Skeletal muscle tissue (tissue), 4 donors: ENCODE results near the gene MYLK2. TPM values are rescaled to one million over a fixed set of nuclear protein-coding genes. Genes with fewer than 3 reads are reported as not detected.
A peak's percentile ranks its signal among the peaks of the same experiment; 100 is the strongest.

Experiments
- H3K27ac ChIP-seq: one replicate; pipeline ENCODE4 v1.7.0; 2013; ENCODE audit warnings: mild to moderate bottlenecking, low read depth, low read length, inconsistent platforms
- H3K27me3 ChIP-seq, 3 donors: one replicate each; pipeline ENCODE4 v1.7.0; 2013; ENCODE audit warnings: low read length in 3 of 3; ENCODE audit not compliant: control insufficient read depth in 3 of 3, insufficient read depth in 3 of 3
- H3K36me3 ChIP-seq, 3 donors: one replicate each; pipeline ENCODE4 v1.7.0; 2013; ENCODE audit warnings: low read length in 3 of 3; ENCODE audit not compliant: control insufficient read depth in 3 of 3, insufficient read depth in 3 of 3
- H3K4me1 ChIP-seq, 3 donors: one replicate each; pipeline ENCODE4 v1.7.0; 2013; ENCODE audit warnings: low read length in 3 of 3, mild to moderate bottlenecking in 3 of 3; ENCODE audit not compliant: control insufficient read depth in 3 of 3, insufficient read depth in 3 of 3
- H3K4me3 ChIP-seq, 3 donors: one replicate each; pipeline ENCODE4 v1.7.0; 2013; ENCODE audit warnings: low read length in 3 of 3
- H3K9ac ChIP-seq, 3 donors: one replicate each; pipeline ENCODE4 v1.7.0; 2013; ENCODE audit warnings: low read length in 3 of 3, mild to moderate bottlenecking in 3 of 3, moderate library complexity in 2 of 3, low read depth in 1 of 3
- H3K9me3 ChIP-seq, 3 donors: one replicate each; pipeline ENCODE4 v1.7.0; 2013; ENCODE audit warnings: low read length in 3 of 3; ENCODE audit not compliant: control insufficient read depth in 3 of 3
- total RNA-seq: library from RNA; depleted of rRNA; stranded (reverse); fragments of >200 nt; gene quantifications from one replicate; pipeline ENCODE4 v1.2.3, GENCODE V29; 2014
- donor health status: Osteomylitis.

The MYLK2 gene
- total RNA-seq, 1 donor from 2014 or later = 21.9 TPM

GRCh38 chr20:31859998-31860380 is 40.8 kb downstream of the MYLK2 start:
- peaks cover 10 to 15% (median 14%) of the 10 kb centered on the region in 3 donors for H3K4me1 ChIP-seq
- H3K36me3 ChIP-seq = no peaks in the 10 kb centered on the region
- H3K9me3 ChIP-seq = no peaks in the 10 kb centered on the region
- H3K27ac ChIP-seq = no peak overlapping the region
- no peak overlapping the region for H3K4me3 ChIP-seq
- no peak overlapping the region for H3K9ac ChIP-seq
- H3K27me3 ChIP-seq = peaks cover 36 to 62% (median 54%) of the 10 kb centered on the region in 3 donors

DNA sequence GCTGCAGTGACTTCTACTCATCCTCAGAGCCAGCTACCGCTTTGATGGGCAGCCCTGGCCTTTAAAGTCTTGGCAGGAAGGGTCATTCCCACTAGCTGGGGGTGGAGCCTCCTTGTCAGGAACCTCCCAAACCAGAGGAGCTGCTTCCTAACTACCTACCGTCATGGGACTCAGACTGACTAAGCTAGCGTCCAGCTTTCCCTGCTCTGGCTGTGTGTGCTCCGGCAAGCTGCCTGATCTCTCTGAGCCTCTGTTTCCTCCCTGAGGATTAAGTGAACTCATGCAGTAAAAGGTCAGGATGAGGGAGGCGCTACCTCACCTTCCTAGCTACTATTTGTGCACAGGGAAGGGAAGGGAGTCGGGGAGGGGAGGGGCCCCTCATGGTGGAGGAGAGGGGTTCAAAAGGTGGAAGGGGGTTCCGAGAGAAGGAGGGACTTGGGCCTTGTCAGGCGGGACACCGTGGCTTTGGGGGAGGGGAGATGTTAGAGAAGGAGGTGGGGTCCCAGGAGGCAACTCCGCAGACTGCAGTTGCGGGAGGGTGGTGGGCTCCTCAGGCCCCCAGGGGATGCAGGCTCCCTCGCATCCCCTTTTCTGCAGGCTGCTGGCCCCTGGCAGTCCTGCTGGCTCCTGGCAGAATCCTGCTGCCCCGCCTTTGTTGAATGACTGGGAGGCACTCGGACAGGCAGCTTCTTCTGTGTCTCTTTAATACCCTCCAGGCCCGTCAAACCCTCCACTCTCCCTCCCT is 41.4 kb downstream of the MYLK2 start:
- Histone ChIP-seq H3K4me3 (peak overlapping the region; percentile 10 to 65 (median 51)), H3K4me1 (peaks cover 10 to 15% (median 14%) of the 10 kb centered on the region in 3 donors), H3K27ac (no peak overlapping the region), H3K9me3 (no peaks in the 10 kb centered on the region), H3K36me3 (no peaks in the 10 kb centered on the region), H3K27me3 (peaks cover 36 to 56% (median 51%) of the 10 kb centered on the region in 3 donors), H3K9ac (no peak overlapping the region)

DNA sequence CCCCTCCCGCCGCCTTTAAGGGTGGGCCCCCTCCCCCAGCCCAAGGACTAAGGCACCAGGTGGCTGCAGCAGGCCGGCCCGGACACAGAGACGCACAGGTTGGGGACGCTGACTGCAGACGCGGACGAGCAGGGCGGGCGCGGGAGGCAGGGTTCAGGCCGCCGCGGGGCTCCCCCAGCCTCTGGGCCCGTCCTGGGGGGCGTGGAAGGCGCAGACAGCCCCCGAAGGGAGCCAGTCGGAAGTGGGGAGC is 41.9 kb downstream of the MYLK2 start:
- Histone ChIP-seq H3K36me3 (no peaks in the 10 kb centered on the region), H3K27me3 (peaks cover 36 to 56% (median 50%) of the 10 kb centered on the region in 3 donors), H3K9ac (peak overlapping the region in 1 of 3 donors; percentile 40), H3K4me3 (peak overlapping the region in 2 of 3 donors; percentile 51 to 65), H3K9me3 (no peaks in the 10 kb centered on the region), H3K4me1 (peaks cover 10 to 15% (median 14%) of the 10 kb centered on the region in 3 donors), H3K27ac (no peak overlapping the region)

- H3K36me3 ChIP-seq = no peaks in the 10 kb centered on the region
- peak overlapping the region in 2 of 3 donors; percentile 51 to 65 for H3K4me3 ChIP-seq
Measured at GRCh38 chr20:31861385-31862156, 42.4 kb downstream of the MYLK2 start.

DNA sequence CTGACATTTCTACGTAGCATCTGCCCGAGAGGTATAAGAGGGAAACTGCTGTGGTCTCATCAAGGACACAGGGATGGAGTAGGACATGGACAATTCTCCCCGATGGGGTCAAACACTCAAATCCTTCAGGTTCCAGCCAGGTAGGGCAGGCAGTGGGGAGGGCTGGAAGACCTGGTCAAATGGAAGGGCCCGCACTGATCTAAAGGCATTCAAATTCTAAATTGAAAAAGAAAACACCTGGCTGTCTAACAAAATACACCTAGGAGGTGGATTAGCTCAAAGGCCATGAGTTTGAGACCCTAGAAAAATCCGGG is 43.0 kb downstream of the MYLK2 start:
- H3K36me3 ChIP-seq = no peaks in the 10 kb centered on the region
- H3K4me3 ChIP-seq = no peak overlapping the region
- peak overlapping the region in 1 of 3 donors; percentile 25 for H3K9ac ChIP-seq
- peaks cover 36 to 46% (median 46%) of the 10 kb centered on the region in 3 donors for H3K27me3 ChIP-seq
- H3K4me1 ChIP-seq = peaks cover 10 to 15% (median 14%) of the 10 kb centered on the region in 3 donors
- no peaks in the 10 kb centered on the region for H3K9me3 ChIP-seq
- H3K27ac ChIP-seq = no peak overlapping the region

More at GRCh38 chr20:31861385-31862156, 42.4 kb downstream of the MYLK2 start:
- Histone ChIP-seq H3K4me1 (peaks cover 10 to 15% (median 14%) of the 10 kb centered on the region in 3 donors), H3K9me3 (no peaks in the 10 kb centered on the region), H3K9ac (peak overlapping the region in 1 of 3 donors; percentile 40), H3K27ac (no peak overlapping the region), H3K27me3 (peaks cover 36 to 51% (median 49%) of the 10 kb centered on the region in 3 donors)

GRCh38 chr20:31862506-31862905 is 43.4 kb downstream of the MYLK2 start:
- no peak overlapping the region for H3K4me3 ChIP-seq
- no peaks in the 10 kb centered on the region for H3K9me3 ChIP-seq
- H3K27me3 ChIP-seq = peaks cover 33 to 47% (median 42%) of the 10 kb centered on the region in 3 donors
- no peak overlapping the region for H3K9ac ChIP-seq
- H3K4me1 ChIP-seq = peaks cover 10 to 15% (median 14%) of the 10 kb centered on the region in 3 donors
- no peaks in the 10 kb centered on the region for H3K36me3 ChIP-seq
- no peak overlapping the region for H3K27ac ChIP-seq

GRCh38 chr20:31863296-31864085 is 44.3 kb downstream of the MYLK2 start:
- Histone ChIP-seq H3K27ac (no peak overlapping the region), H3K4me3 (no peak overlapping the region), H3K9me3 (no peaks in the 10 kb centered on the region), H3K9ac (no peak overlapping the region), H3K4me1 (peaks cover 10 to 15% (median 14%) of the 10 kb centered on the region in 3 donors), H3K36me3 (no peaks in the 10 kb centered on the region), H3K27me3 (peaks cover 33 to 38% (median 33%) of the 10 kb centered on the region in 3 donors)

- Histone ChIP-seq H3K9ac (no peak overlapping the region), H3K36me3 (no peaks in the 10 kb centered on the region), H3K9me3 (no peaks in the 10 kb centered on the region), H3K27me3 (peaks cover 30 to 38% (median 33%) of the 10 kb centered on the region in 3 donors), H3K4me3 (no peak overlapping the region), H3K4me1 (peaks cover 14 to 21% (median 18%) of the 10 kb centered on the region in 3 donors), H3K27ac (no peak overlapping the region)
Measured at GRCh38 chr20:31864521-31865400, 45.6 kb downstream of the MYLK2 start.

DNA sequence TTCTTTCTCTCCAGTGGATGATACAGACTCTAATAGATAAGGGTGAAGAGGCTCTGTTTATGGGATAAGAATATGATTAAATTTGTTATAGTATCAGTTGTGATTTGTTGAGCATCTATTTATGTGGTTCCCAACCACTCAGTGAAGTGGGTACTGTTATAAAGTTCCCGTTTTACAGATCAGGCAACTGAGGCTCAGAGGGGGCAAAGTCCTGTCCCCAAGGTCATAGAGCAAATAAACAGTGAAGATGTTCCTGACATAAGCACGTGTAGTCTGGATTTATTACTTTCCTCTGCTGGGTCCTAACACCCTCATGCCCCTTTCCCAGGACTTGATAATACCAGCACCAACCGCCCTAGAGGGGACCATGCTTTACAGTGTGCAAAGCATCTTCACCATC is 47.1 kb downstream of the MYLK2 start:
- peaks cover 30 to 33% (median 31%) of the 10 kb centered on the region in 3 donors for H3K27me3 ChIP-seq
- no peaks in the 10 kb centered on the region for H3K9me3 ChIP-seq
- H3K4me1 ChIP-seq = peaks cover 11 to 12% (median 11%) of the 10 kb centered on the region in 3 donors
- H3K36me3 ChIP-seq = no peaks in the 10 kb centered on the region
- no peak overlapping the region for H3K9ac ChIP-seq
- H3K4me3 ChIP-seq = no peak overlapping the region
- H3K27ac ChIP-seq = no peak overlapping the region
